Measurements from ENCODE around the gene WDR81.

WDR81 gene

GRCh38 chr17:1785930-1786329 is 61.4 kb downstream of the WDR81 start:
- DNase-seq = no peak

- DNase-seq = no peak
These were observed 62.2 kb downstream of the WDR81 start for GRCh38 chr17:1786708-1787107.

- DNase-seq = no peak
These were observed 62.9 kb downstream of the WDR81 start for GRCh38 chr17:1787301-1787902.

Measured in NCI-H82 (cell line).